Endothelial cell of umbilical vein (primary cell): ENCODE data around the gene ACSL6.

Experiments
- EZH2 ChIP-seq: IDR thresholded peaks from 2 replicates; pipeline ENCODE4 v1.6.1; 2012; ENCODE audit warnings: borderline replicate concordance, low read depth, mild to moderate bottlenecking, moderate library complexity, low read length, inconsistent platforms; ENCODE audit not compliant: severe bottlenecking
- FOS ChIP-seq: IDR thresholded peaks from 2 replicates; pipeline ENCODE4 v1.6.1; 2011; ENCODE audit warnings: mild to moderate bottlenecking, low read length, moderate library complexity, borderline replicate concordance; ENCODE audit not compliant: insufficient read depth
- GATA2 ChIP-seq: IDR thresholded peaks from 2 replicates; pipeline ENCODE4 v1.7.0; 2011; ENCODE audit warnings: low read depth, mild to moderate bottlenecking, moderate library complexity, mixed read lengths, low read length; ENCODE audit not compliant: insufficient read length, insufficient read depth
- JUN ChIP-seq: IDR thresholded peaks from 2 replicates; pipeline ENCODE4 v1.6.1; 2011; ENCODE audit warnings: borderline replicate concordance, low read depth; ENCODE audit not compliant: insufficient read length, insufficient read depth
- MYC ChIP-seq: IDR thresholded peaks from one replicate; pipeline ENCODE4 v1.6.1; 2011; ENCODE audit warnings: mild to moderate bottlenecking, low read depth, low read length
- POLR2A ChIP-seq: IDR thresholded peaks from 2 replicates; pipeline ENCODE4 v1.6.1; 2012; ENCODE audit warnings: low read depth, mild to moderate bottlenecking, control low read depth, low read length
- POLR2AphosphoS5 ChIP-seq: IDR thresholded peaks from 2 replicates; pipeline ENCODE4 v1.6.1; 2012; ENCODE audit warnings: low read depth, mild to moderate bottlenecking, control low read depth, low read length, moderate library complexity; ENCODE audit not compliant: insufficient read depth
- TF ChIP-seq, protein P1 (sequence below), 2 donors: IDR thresholded peaks; 1 replicate in 1 of 2; 2 replicates in 1 of 2; pipeline ENCODE4 v1.5.1; 2011; ENCODE audit warnings: low read length in 2 of 2, mild to moderate bottlenecking in 2 of 2, moderate library complexity in 2 of 2, control low read depth in 1 of 2, inconsistent platforms in 1 of 2, low read depth in 1 of 2; ENCODE audit not compliant: insufficient read depth in 1 of 2; ENCODE audit errors: extremely low read depth in 1 of 2
- TF ChIP-seq, protein P2 (sequence below): IDR thresholded peaks from 2 replicates; pipeline ENCODE4 v1.6.1; 2011; ENCODE audit not compliant: insufficient read depth, insufficient read length

DNA sequence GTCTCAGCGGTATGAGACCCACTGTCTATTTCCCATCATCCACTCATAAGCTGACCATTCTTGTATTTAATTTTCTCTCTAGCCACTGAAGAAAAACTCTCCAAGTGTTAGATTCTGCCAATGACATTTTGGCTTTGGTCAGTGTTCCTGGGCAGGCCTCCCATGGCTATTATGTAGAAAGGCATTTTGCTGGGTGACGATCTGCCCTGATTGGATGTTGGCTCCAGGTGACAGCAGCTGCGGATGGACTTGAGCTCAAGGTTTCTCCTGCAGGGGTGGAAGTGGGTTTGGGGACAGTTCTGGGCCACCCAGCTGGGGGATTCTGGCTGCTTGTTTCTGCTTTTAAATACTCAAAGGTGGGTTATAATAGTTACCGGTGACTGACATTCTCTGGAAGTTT, 31.6 kb downstream of the ACSL6 start:
- TF ChIP-seq, protein P1, sequence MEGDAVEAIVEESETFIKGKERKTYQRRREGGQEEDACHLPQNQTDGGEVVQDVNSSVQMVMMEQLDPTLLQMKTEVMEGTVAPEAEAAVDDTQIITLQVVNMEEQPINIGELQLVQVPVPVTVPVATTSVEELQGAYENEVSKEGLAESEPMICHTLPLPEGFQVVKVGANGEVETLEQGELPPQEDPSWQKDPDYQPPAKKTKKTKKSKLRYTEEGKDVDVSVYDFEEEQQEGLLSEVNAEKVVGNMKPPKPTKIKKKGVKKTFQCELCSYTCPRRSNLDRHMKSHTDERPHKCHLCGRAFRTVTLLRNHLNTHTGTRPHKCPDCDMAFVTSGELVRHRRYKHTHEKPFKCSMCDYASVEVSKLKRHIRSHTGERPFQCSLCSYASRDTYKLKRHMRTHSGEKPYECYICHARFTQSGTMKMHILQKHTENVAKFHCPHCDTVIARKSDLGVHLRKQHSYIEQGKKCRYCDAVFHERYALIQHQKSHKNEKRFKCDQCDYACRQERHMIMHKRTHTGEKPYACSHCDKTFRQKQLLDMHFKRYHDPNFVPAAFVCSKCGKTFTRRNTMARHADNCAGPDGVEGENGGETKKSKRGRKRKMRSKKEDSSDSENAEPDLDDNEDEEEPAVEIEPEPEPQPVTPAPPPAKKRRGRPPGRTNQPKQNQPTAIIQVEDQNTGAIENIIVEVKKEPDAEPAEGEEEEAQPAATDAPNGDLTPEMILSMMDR (IDR thresholded peaks at IDR 0.05; ENCODE audit: extremely low read depth in 1 of 2, insufficient read depth in 1 of 2, low read depth in 1 of 2, low read length in 2 of 2) = no peak
- TF ChIP-seq POLR2A (no peak), EZH2 (no peak), MYC (no peak), POLR2AphosphoS5 (no peak), JUN (no peak), GATA2 (no peak), FOS (no peak)
- TF ChIP-seq, protein P2, sequence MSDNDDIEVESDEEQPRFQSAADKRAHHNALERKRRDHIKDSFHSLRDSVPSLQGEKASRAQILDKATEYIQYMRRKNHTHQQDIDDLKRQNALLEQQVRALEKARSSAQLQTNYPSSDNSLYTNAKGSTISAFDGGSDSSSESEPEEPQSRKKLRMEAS = no peak
